GM12801 (cell line): ENCODE measurements around the gene SLC35F3.

ENCODE experiments used
- CTCF ChIP-seq: IDR thresholded peaks from one replicate; pipeline ENCODE4 v1.5.1; 2011; ENCODE audit warnings: control low read depth; ENCODE audit not compliant: insufficient read length; ENCODE audit errors: extremely low read depth

Gene SLC35F3

GRCh38 chr1:234324821-234325220, 420.3 kb downstream of the SLC35F3 start:
- TF ChIP-seq CTCF, result no peak

GRCh38 chr1:234325878-234326496, 421.5 kb downstream of the SLC35F3 start:
- no peak for TF ChIP-seq CTCF

GRCh38 chr1:234326497-234327366, 422.3 kb downstream of the SLC35F3 start:
- no peak for TF ChIP-seq CTCF

- TF ChIP-seq CTCF, result no peak
These were observed 423.2 kb downstream of the SLC35F3 start for GRCh38 chr1:234327577-234328164.

GRCh38 chr1:234330843-234331215, 426.4 kb downstream of the SLC35F3 start:
- no peak for TF ChIP-seq CTCF

- no peak for TF ChIP-seq CTCF
These were observed 427.0 kb downstream of the SLC35F3 start for GRCh38 chr1:234331507-234331906.

GRCh38 chr1:234336359-234336758, 431.9 kb downstream of the SLC35F3 start:
- TF ChIP-seq CTCF, result no peak
